B cell (primary cell): ENCODE data around the gene MOCS2. TPM values are rescaled to one million over a fixed set of nuclear protein-coding genes. Genes with fewer than 3 reads are reported as not detected.

Experiments
- ATAC-seq: fragments of 200-7000 bp; cut with Tn5 transposase; one replicate; pipeline ENCODE4 v1.10.0; 2021; ENCODE audit warnings: low read depth, mild to moderate bottlenecking, moderate number of reproducible peaks, moderate library complexity
- CTCF ChIA-PET: fragments of 350-600 bp; sonication (Branson Sonifier 250); formaldehyde crosslinking; loops from one replicate; lab custom pipeline; 2021; ENCODE audit warnings: antibody characterized with exemption, inconsistent platforms; lab: Charles Lee
- POLR2A ChIA-PET: fragments of 350-600 bp; sonication (Branson Sonifier 250); formaldehyde crosslinking; loops from one replicate; lab custom pipeline; 2021; ENCODE audit warnings: antibody characterized with exemption; lab: Charles Lee
- DNase-seq: peaks from one replicate; pipeline ENCODE4 v3.0.0; 2013
- H2AFZ ChIP-seq: 2 replicates; pipeline ENCODE4 v1.6.1; 2012; ENCODE audit warnings: mild to moderate bottlenecking, low read depth, low read length; ENCODE audit not compliant: insufficient read depth, poor library complexity, severe bottlenecking
- H3K27ac ChIP-seq, 2 donors: 1 replicate in 1 of 2; 2 replicates in 1 of 2; pipeline ENCODE4 v1.5.1; 2012 to 2013; ENCODE audit warnings: low read length in 2 of 2, mild to moderate bottlenecking in 2 of 2, moderate library complexity in 1 of 2
- H3K27me3 ChIP-seq, 4 experiments: fragments of 200-600 bp in 1 of 4; sonication (generic) in 1 of 4; replicated peaks in 1 of 4; 1 replicate in 2 of 4; 2 replicates in 2 of 4; pipeline versions ENCODE4 v1.6.1 to v1.7.0; 2013 to 2016; ENCODE audit warnings: low read length in 3 of 4, mild to moderate bottlenecking in 2 of 4, mixed read lengths in 1 of 4, moderate library complexity in 1 of 4; ENCODE audit not compliant: insufficient read depth in 4 of 4, control insufficient read depth in 3 of 4; ENCODE audit errors: control extremely low read depth in 1 of 4
- H3K36me3 ChIP-seq, 2 experiments: replicated peaks in 1 of 2; 1 replicate in 1 of 2; 2 replicates in 1 of 2; pipeline versions ENCODE4 v1.6.1 to v1.7.1; 2013; ENCODE audit warnings: low read length in 1 of 2; ENCODE audit not compliant: insufficient read depth in 2 of 2, control insufficient read depth in 1 of 2; ENCODE audit errors: control extremely low read depth in 1 of 2, extremely low read depth in 1 of 2
- H3K4me1 ChIP-seq, 2 donors: fragments of 200-600 bp in 1 of 2; sonication (generic) in 1 of 2; 1 replicate in 1 of 2; 2 replicates in 1 of 2; pipeline versions ENCODE4 v1.5.1 to v1.6.1; 2013 to 2017; ENCODE audit warnings: low read length in 2 of 2; ENCODE audit not compliant: control insufficient read depth in 2 of 2, insufficient read depth in 2 of 2
- H3K4me2 ChIP-seq: replicated peaks from 2 replicates; pipeline ENCODE3; 2012; ENCODE audit warnings: mild to moderate bottlenecking, low read depth, low read length; ENCODE audit not compliant: poor library complexity, severe bottlenecking
- H3K4me3 ChIP-seq, 5 experiments: fragments of 200-600 bp in 1 of 5; sonication (generic) in 1 of 5; 1 replicate in 3 of 5; 2 replicates in 2 of 5; pipeline versions ENCODE4 v1.5.1 to v1.7.0; 2011 to 2016; ENCODE audit warnings: low read length in 4 of 5, mild to moderate bottlenecking in 4 of 5, low read depth in 2 of 5, control low read depth in 1 of 5, moderate library complexity in 1 of 5; ENCODE audit not compliant: insufficient read depth in 1 of 5; ENCODE audit errors: control extremely low read depth in 1 of 5, extremely low read depth in 1 of 5
- H3K79me2 ChIP-seq: fragments of 200-600 bp; sonication (generic); one replicate; pipeline ENCODE4 v1.6.0; 2016; ENCODE audit warnings: low read length; ENCODE audit not compliant: control insufficient read depth, insufficient read depth
- H3K9ac ChIP-seq: fragments of 200-600 bp; sonication (generic); 2 replicates; pipeline ENCODE4 v1.6.1; 2017; ENCODE audit warnings: mild to moderate bottlenecking, low read length, moderate library complexity
- H3K9me3 ChIP-seq, 3 donors: one replicate each; pipeline versions ENCODE4 v1.6.1 to v1.7.1; 2013; ENCODE audit warnings: low read length in 2 of 3; ENCODE audit not compliant: control insufficient read depth in 2 of 3, insufficient read depth in 1 of 3; ENCODE audit errors: control extremely low read depth in 1 of 3
- H4K20me1 ChIP-seq: 2 replicates; pipeline ENCODE4 v1.6.0; 2012; ENCODE audit warnings: mild to moderate bottlenecking, low read length; ENCODE audit not compliant: insufficient read depth, control insufficient read depth, poor library complexity, severe bottlenecking
- H3K27ac Mint-ChIP-seq: one replicate; pipeline ENCODE4 v1.8.0; 2021; ENCODE audit warnings: mixed read lengths
- H3K27me3 Mint-ChIP-seq: one replicate; pipeline ENCODE4 v1.8.0; 2021; ENCODE audit warnings: mixed read lengths
- H3K4me1 Mint-ChIP-seq: one replicate; pipeline ENCODE4 v1.8.0; 2021; ENCODE audit warnings: mixed read lengths
- H3K4me3 Mint-ChIP-seq: one replicate; pipeline ENCODE4 v1.8.0; 2021; ENCODE audit warnings: mixed read lengths
- H3K9me3 Mint-ChIP-seq: one replicate; pipeline ENCODE4 v1.8.0; 2022; ENCODE audit warnings: mixed read lengths; ENCODE audit not compliant: insufficient read depth
- EZH2 ChIP-seq: IDR thresholded peaks from 2 replicates; pipeline ENCODE4 v1.6.1; 2012; ENCODE audit warnings: borderline replicate concordance, low read depth, mild to moderate bottlenecking, moderate library complexity, low read length; ENCODE audit not compliant: insufficient read depth, poor library complexity, severe bottlenecking
- WGBS: methylation state at CpG from one replicate; pipeline ENCODE4 v1.1.5; 2013; ENCODE audit warnings: missing lambda C conversion rate; ENCODE audit not compliant: insufficient coverage; 5-methylcytosine and 5-hydroxymethylcytosine counted together
- intact Hi-C: fragments of 100-400 bp; cut with micrococcal nuclease; formaldehyde crosslinking; loops from one replicate; pipeline ENCODE4 v1.10.0; 2022
- polyA plus RNA-seq: library from polyadenylated mRNA; depleted of rRNA; stranded (reverse); fragments of >200 nt; gene quantifications from 2 replicates; pipeline ENCODE4 v1.2.3, GENCODE V29; 2012
- total RNA-seq, 2 donors: library from RNA; stranded (reverse); fragments of 120-200 nt in 1 of 2; gene quantifications; 1 replicate in 1 of 2; 2 replicates in 1 of 2; pipeline versions ENCODE4 v1.2.3 to v1.2.4, GENCODE V29; 2013 to 2022
- TF ChIP-seq, protein P1 (sequence below): fragments of 200-600 bp; IDR thresholded peaks from one replicate; pipeline ENCODE4 v1.8.0; 2022; ENCODE audit warnings: antibody characterized with exemption, mild to moderate bottlenecking

MOCS2 gene
- total and polyA plus RNA-seq, 2 donors (not counting 1 experiment from before 2014, with no cell fraction given) = 7.5 to 15.3 TPM

DNA sequence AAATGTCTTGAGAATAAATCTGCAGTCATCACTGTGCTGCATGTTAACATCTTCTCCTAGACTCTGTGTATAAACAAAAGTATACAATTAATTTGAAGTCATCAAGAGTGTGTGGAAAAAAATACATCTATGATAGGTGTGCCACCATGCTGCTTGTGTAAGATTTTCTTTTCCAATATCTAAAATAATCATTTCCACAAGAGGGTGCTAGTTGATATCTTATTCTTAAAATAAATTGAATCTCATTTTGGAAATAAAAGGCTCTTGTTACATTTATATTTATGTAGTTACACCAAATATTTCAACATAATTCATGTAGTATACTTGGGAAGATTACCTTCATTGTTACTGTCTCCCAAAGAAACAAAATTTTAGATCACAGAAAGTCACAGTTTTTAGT lies 14.1 kb upstream of the MOCS2 start:
- POLR2A ChIA-PET = no interaction called here
- no peaks in the 10 kb centered on the region for H3K9me3 Mint-ChIP-seq
- no peak overlapping the region for H3K9ac ChIP-seq
- no peaks in the 10 kb centered on the region for H3K27me3 ChIP-seq
- no peaks in the 10 kb centered on the region for H3K9me3 ChIP-seq
- DNase-seq = no peak
- no peaks in the 10 kb centered on the region for H3K4me1 ChIP-seq
- no peaks in the 10 kb centered on the region for H3K27me3 Mint-ChIP-seq
- H3K27ac Mint-ChIP-seq = no peak overlapping the region
- H3K4me2 ChIP-seq = no peak overlapping the region
- TF ChIP-seq, protein P1, sequence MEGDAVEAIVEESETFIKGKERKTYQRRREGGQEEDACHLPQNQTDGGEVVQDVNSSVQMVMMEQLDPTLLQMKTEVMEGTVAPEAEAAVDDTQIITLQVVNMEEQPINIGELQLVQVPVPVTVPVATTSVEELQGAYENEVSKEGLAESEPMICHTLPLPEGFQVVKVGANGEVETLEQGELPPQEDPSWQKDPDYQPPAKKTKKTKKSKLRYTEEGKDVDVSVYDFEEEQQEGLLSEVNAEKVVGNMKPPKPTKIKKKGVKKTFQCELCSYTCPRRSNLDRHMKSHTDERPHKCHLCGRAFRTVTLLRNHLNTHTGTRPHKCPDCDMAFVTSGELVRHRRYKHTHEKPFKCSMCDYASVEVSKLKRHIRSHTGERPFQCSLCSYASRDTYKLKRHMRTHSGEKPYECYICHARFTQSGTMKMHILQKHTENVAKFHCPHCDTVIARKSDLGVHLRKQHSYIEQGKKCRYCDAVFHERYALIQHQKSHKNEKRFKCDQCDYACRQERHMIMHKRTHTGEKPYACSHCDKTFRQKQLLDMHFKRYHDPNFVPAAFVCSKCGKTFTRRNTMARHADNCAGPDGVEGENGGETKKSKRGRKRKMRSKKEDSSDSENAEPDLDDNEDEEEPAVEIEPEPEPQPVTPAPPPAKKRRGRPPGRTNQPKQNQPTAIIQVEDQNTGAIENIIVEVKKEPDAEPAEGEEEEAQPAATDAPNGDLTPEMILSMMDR = peak; percentile 22
- no peak for TF ChIP-seq EZH2
- H3K27ac ChIP-seq = no peak overlapping the region
- no peaks in the 10 kb centered on the region for H3K4me1 Mint-ChIP-seq
- CTCF ChIA-PET = interaction anchor here (0.9 kb wide), 1 partner anchor 34 kb away, joined by 3 read pairs; no protein-coding TSS in a partner anchor
- H3K36me3 ChIP-seq = no peaks in the 10 kb centered on the region
- intact Hi-C loops = no loop called here
- no peaks in the 10 kb centered on the region for H4K20me1 ChIP-seq
- H3K4me3 ChIP-seq = no peak overlapping the region
- H3K79me2 ChIP-seq = no peaks in the 10 kb centered on the region
- no peak overlapping the region for H3K4me3 Mint-ChIP-seq
- ATAC-seq = no peak
- no peak overlapping the region for H2AFZ ChIP-seq

DNA sequence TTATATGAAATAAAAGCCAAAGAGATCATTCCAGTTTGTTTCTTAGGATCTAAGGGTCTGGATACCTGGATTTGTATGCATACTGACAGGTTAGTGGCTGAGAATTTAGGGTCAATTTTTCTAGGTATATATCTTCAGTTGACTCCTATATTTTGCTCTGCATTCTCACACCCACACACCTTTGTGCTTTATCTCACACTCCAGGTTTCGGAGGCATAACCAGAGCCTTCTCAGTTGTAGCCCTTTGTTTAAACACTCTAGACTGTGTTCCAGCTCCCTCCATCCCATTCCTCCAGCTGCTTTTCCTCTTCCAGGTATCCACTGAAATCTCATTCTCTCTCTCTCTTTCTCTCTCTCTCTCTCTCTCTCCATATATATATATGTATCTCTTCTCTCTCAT lies 10.6 kb upstream of the MOCS2 start:
- Histone ChIP-seq H3K4me3 (no peak overlapping the region), H3K27ac (no peak overlapping the region), H3K4me1 (no peaks in the 10 kb centered on the region), H3K4me2 (no peak overlapping the region), H3K9me3 (no peaks in the 10 kb centered on the region), H3K9ac (no peak overlapping the region), H3K79me2 (no peaks in the 10 kb centered on the region), H2AFZ (no peak overlapping the region), H3K27me3 (no peaks in the 10 kb centered on the region), H4K20me1 (no peaks in the 10 kb centered on the region), H3K36me3 (no peaks in the 10 kb centered on the region)
- Mint-ChIP-seq H3K4me3 (no peak overlapping the region), H3K27me3 (no peaks in the 10 kb centered on the region), H3K4me1 (no peaks in the 10 kb centered on the region), H3K27ac (no peak overlapping the region), H3K9me3 (no peaks in the 10 kb centered on the region)
- POLR2A ChIA-PET = no interaction called here
- no peak for DNase-seq
- CTCF ChIA-PET = no interaction called here
- TF ChIP-seq, protein P1 = no peak
- no peak for TF ChIP-seq EZH2
- WGBS = 100% methylated on average over 1 of the region's 1 CpG
- intact Hi-C loops = no loop called here
- no peak for ATAC-seq
